H1 (cell line): ENCODE results near the gene EIF4A2.

Experiments used
- CREB1 ChIP-seq: IDR thresholded peaks from 2 replicates; pipeline ENCODE4 v1.6.1; 2012; ENCODE audit warnings: inconsistent platforms
- EZH2 ChIP-seq: fragments of 200-600 bp; sonication (generic); IDR thresholded peaks from 2 replicates; pipeline ENCODE4 v1.7.1; 2012; ENCODE audit warnings: low read depth, mild to moderate bottlenecking, moderate library complexity, low read length, inconsistent platforms; ENCODE audit not compliant: severe bottlenecking
- PHF8 ChIP-seq: fragments of 200-600 bp; sonication (generic); conservative IDR thresholded peaks from 2 replicates; pipeline ENCODE4 v1.7.1; 2012; ENCODE audit warnings: low read depth, mild to moderate bottlenecking, inconsistent platforms, low read length, moderate library complexity
- POLR2A ChIP-seq, 2 experiments: IDR thresholded peaks; 1 replicate in 1 of 2; 2 replicates in 1 of 2; pipeline ENCODE4 v1.6.1; 2011; ENCODE audit warnings: low read depth in 2 of 2, low read length in 2 of 2, mild to moderate bottlenecking in 2 of 2; ENCODE audit errors: control extremely low read depth in 1 of 2
- POLR2AphosphoS5 ChIP-seq: IDR thresholded peaks from 2 replicates; pipeline ENCODE4 v1.6.1; 2011; ENCODE audit warnings: low read depth, low read length
- ZNF274 ChIP-seq: IDR thresholded peaks from 2 replicates; pipeline ENCODE4 v1.7.0; 2012; ENCODE audit warnings: low read length, borderline replicate concordance; ENCODE audit errors: extremely low read depth
- TF ChIP-seq, protein P1 (sequence below), 3 experiments: IDR thresholded peaks; 1 replicate in 2 of 3; 2 replicates in 1 of 3; pipeline versions ENCODE4 v1.5.1 to v1.6.1; 2011; ENCODE audit warnings: low read length in 3 of 3, mild to moderate bottlenecking in 3 of 3, inconsistent platforms in 2 of 3, low read depth in 1 of 3, moderate library complexity in 1 of 3; ENCODE audit not compliant: insufficient read depth in 1 of 3; ENCODE audit errors: control extremely low read depth in 1 of 3

DNA sequence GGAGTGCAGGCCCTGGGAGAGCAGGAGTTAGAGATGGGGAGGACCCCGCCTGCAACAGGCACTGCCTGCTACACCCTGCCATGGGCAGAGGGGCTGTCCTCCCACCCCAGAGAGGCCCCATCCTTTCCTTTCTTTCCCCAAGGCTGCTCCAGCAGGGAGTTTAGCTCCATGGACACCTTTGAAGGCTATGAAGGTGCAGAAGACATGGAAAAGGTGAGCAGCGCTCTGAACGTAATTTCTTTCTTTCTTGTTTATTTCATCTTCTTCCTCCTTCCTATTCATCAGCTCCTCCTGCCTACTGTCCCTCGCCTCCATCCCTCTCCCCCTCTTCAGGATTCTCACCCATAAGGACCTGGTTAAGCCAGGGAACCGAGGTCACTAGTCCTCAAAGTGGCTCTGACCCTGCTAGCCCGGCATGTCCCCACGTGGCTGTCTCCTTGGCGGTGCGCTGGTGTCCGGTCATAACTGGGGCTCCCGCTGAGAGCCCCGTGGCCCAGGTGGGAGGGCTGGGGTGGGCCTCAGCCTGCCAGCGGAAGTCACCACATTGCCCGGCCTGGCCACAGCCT, 43.1 kb downstream of the EIF4A2 start:
- no peak for TF ChIP-seq ZNF274
- TF ChIP-seq POLR2AphosphoS5: no peak
- TF ChIP-seq, protein P1, sequence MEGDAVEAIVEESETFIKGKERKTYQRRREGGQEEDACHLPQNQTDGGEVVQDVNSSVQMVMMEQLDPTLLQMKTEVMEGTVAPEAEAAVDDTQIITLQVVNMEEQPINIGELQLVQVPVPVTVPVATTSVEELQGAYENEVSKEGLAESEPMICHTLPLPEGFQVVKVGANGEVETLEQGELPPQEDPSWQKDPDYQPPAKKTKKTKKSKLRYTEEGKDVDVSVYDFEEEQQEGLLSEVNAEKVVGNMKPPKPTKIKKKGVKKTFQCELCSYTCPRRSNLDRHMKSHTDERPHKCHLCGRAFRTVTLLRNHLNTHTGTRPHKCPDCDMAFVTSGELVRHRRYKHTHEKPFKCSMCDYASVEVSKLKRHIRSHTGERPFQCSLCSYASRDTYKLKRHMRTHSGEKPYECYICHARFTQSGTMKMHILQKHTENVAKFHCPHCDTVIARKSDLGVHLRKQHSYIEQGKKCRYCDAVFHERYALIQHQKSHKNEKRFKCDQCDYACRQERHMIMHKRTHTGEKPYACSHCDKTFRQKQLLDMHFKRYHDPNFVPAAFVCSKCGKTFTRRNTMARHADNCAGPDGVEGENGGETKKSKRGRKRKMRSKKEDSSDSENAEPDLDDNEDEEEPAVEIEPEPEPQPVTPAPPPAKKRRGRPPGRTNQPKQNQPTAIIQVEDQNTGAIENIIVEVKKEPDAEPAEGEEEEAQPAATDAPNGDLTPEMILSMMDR (IDR thresholded peaks at IDR 0.05; ENCODE audit: control extremely low read depth in 1 of 3, insufficient read depth in 1 of 3, low read depth in 1 of 3, low read length in 3 of 3): no peak
- no peak for TF ChIP-seq POLR2A (IDR thresholded peaks at IDR 0.05; ENCODE audit: control extremely low read depth in 1 of 2, low read depth in 2 of 2, low read length in 2 of 2)
- TF ChIP-seq CREB1: no peak
- TF ChIP-seq PHF8: no peak
- no peak for TF ChIP-seq EZH2
